ENCODE results near the gene FAHD2B.
A peak's percentile ranks its signal among the peaks of the same experiment; 100 is the strongest.
"Not testable (repeated sequence)": the region's sequence is repeated elsewhere in the genome, so short reads cannot be mapped to it uniquely, and the experiment has no call there.

The FAHD2B gene

GRCh38 chr2:97068074-97068473 lies 26.6 kb downstream of the FAHD2B start:
- Histone ChIP-seq H3K36me3 (ENCODE audit: control insufficient read depth, insufficient read depth, low read length) (no peaks in the 10 kb centered on the region), H3K27me3 (replicated peaks; ENCODE audit: control insufficient read depth, insufficient read depth, low read length) (no peaks in the 10 kb centered on the region), H3K4me3 (replicated peaks; ENCODE audit: low read depth, low read length) (no peak overlapping the region)
- no peak for DNase-seq (ENCODE audit: extremely low read depth, insufficient read length)
- TF ChIP-seq, protein P1, sequence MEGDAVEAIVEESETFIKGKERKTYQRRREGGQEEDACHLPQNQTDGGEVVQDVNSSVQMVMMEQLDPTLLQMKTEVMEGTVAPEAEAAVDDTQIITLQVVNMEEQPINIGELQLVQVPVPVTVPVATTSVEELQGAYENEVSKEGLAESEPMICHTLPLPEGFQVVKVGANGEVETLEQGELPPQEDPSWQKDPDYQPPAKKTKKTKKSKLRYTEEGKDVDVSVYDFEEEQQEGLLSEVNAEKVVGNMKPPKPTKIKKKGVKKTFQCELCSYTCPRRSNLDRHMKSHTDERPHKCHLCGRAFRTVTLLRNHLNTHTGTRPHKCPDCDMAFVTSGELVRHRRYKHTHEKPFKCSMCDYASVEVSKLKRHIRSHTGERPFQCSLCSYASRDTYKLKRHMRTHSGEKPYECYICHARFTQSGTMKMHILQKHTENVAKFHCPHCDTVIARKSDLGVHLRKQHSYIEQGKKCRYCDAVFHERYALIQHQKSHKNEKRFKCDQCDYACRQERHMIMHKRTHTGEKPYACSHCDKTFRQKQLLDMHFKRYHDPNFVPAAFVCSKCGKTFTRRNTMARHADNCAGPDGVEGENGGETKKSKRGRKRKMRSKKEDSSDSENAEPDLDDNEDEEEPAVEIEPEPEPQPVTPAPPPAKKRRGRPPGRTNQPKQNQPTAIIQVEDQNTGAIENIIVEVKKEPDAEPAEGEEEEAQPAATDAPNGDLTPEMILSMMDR (IDR thresholded peaks at IDR 0.05; ENCODE audit: insufficient read depth, low read length, poor library complexity, severe bottlenecking) = no peak

- Histone ChIP-seq H3K4me3 (replicated peaks; ENCODE audit: low read depth, low read length) (no peak overlapping the region), H3K36me3 (ENCODE audit: control insufficient read depth, insufficient read depth, low read length) (no peaks in the 10 kb centered on the region)
Observed at GRCh38 chr2:97067279-97068004, 27.2 kb downstream of the FAHD2B start.

GRCh38 chr2:97066030-97066429 lies 28.7 kb downstream of the FAHD2B start:
- not testable (repeated sequence) for H3K27me3 ChIP-seq (replicated peaks; ENCODE audit: control insufficient read depth, insufficient read depth, low read length); H3K4me3 ChIP-seq (replicated peaks; ENCODE audit: low read depth, low read length); DNase-seq (ENCODE audit: extremely low read depth, insufficient read length); H3K36me3 ChIP-seq (ENCODE audit: control insufficient read depth, insufficient read depth, low read length)

More at GRCh38 chr2:97067279-97068004, 27.2 kb downstream of the FAHD2B start:
- H3K27me3 ChIP-seq (replicated peaks; ENCODE audit: control insufficient read depth, insufficient read depth, low read length) = no peaks in the 10 kb centered on the region
- DNase-seq (ENCODE audit: extremely low read depth, insufficient read length) = no peak
- TF ChIP-seq, protein P1 (IDR thresholded peaks at IDR 0.05; ENCODE audit: insufficient read depth, low read length, poor library complexity, severe bottlenecking) = no peak

GRCh38 chr2:97062020-97062419 lies 32.7 kb downstream of the FAHD2B start:
- DNase-seq (ENCODE audit: extremely low read depth, insufficient read length); H3K4me3 ChIP-seq (replicated peaks; ENCODE audit: low read depth, low read length); H3K36me3 ChIP-seq (ENCODE audit: control insufficient read depth, insufficient read depth, low read length); H3K27me3 ChIP-seq (replicated peaks; ENCODE audit: control insufficient read depth, insufficient read depth, low read length): not testable (repeated sequence)

DNA sequence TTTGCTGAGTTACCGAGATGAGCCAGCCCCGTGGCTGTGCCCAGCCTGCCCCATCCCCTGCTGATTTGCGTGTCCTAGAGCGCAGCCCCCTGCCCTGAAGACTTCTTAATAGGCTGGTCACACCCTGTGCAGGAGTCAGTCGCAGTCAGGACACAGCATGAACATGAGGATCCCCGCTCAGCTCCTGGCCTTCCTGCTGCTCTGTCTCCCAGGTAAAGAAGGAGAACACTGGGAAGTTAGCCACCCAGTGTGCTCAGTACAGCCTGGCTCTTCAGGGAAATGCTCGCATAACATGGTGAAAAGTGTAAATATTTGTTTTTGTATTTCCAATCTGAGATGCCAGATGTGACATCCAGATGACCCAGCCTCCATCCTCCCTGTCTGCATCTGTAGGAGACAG lies 34.9 kb downstream of the FAHD2B start:
- not testable (repeated sequence) for H3K4me3 ChIP-seq (replicated peaks; ENCODE audit: low read depth, low read length); H3K36me3 ChIP-seq (ENCODE audit: control insufficient read depth, insufficient read depth, low read length); DNase-seq (ENCODE audit: extremely low read depth, insufficient read length); H3K27me3 ChIP-seq (replicated peaks; ENCODE audit: control insufficient read depth, insufficient read depth, low read length)

- H3K27me3 ChIP-seq (replicated peaks; ENCODE audit: control insufficient read depth, insufficient read depth, low read length); H3K36me3 ChIP-seq (ENCODE audit: control insufficient read depth, insufficient read depth, low read length); DNase-seq (ENCODE audit: extremely low read depth, insufficient read length); H3K4me3 ChIP-seq (replicated peaks; ENCODE audit: low read depth, low read length): not testable (repeated sequence)
Observed at GRCh38 chr2:97056150-97056549, 38.5 kb downstream of the FAHD2B start.

- H3K27me3 ChIP-seq (replicated peaks; ENCODE audit: control insufficient read depth, insufficient read depth, low read length); DNase-seq (ENCODE audit: extremely low read depth, insufficient read length); H3K36me3 ChIP-seq (ENCODE audit: control insufficient read depth, insufficient read depth, low read length); H3K4me3 ChIP-seq (replicated peaks; ENCODE audit: low read depth, low read length): not testable (repeated sequence)
Observed at GRCh38 chr2:97050032-97050431, 44.6 kb downstream of the FAHD2B start.

DNA sequence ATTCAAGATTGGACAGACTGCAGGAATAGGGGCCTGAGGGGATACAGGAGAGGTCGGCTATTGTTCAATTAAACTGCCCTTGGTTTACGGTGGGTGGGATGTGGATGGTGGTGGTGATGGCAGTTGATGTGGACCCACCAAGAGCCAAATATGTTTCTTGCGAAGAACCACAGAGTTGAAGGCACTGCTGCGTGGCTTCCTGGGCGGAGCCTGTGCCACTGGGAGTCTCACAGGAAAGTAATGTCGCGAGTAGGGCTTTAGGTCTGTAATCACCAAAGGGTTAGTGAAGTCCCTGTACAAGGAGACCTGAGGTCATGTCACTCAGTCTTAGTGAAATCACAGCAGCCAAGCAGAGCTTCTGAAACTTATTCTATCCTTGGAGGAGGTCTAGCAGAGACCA lies 46.2 kb downstream of the FAHD2B start:
- not testable (repeated sequence) for H3K4me3 ChIP-seq (replicated peaks; ENCODE audit: low read depth, low read length); H3K36me3 ChIP-seq (ENCODE audit: control insufficient read depth, insufficient read depth, low read length); H3K27me3 ChIP-seq (replicated peaks; ENCODE audit: control insufficient read depth, insufficient read depth, low read length)
- DNase-seq (ENCODE audit: extremely low read depth, insufficient read length) = peak; percentile 28

GRCh38 chr2:97046676-97047075 lies 48.0 kb downstream of the FAHD2B start:
- DNase-seq (ENCODE audit: extremely low read depth, insufficient read length); H3K4me3 ChIP-seq (replicated peaks; ENCODE audit: low read depth, low read length); H3K36me3 ChIP-seq (ENCODE audit: control insufficient read depth, insufficient read depth, low read length); H3K27me3 ChIP-seq (replicated peaks; ENCODE audit: control insufficient read depth, insufficient read depth, low read length): not testable (repeated sequence)

DNA sequence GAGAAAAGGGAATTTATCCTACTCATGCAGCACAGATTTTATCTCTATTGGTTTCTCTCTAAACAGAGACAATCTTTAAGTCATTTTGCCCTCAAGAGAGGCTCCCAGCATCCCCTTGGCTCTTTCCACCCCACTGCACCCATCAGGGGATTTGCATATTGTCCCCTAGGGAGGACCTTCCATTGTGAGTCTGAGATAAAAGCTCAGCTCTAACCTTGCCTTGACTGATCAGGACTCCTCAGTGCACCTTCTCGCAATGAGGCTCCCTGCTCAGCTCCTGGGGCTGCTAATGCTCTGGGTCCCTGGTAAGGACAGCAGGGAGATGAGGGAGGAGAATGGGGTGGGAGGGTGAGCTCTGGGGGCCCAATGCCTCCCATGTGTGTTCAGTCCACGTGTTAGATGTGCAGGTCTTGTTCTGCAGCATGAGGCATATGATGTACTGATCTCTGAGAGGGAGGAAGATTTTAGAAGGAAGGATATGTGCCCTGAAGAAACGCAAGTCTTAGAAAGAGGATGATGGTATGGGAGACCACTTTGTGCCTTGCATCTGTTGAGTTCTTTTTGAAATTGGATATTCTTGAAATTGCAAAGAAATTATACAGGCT lies 48.7 kb downstream of the FAHD2B start:
- H3K27me3 ChIP-seq (replicated peaks; ENCODE audit: control insufficient read depth, insufficient read depth, low read length); H3K4me3 ChIP-seq (replicated peaks; ENCODE audit: low read depth, low read length); H3K36me3 ChIP-seq (ENCODE audit: control insufficient read depth, insufficient read depth, low read length): not testable (repeated sequence)
- peak; percentile 31 for DNase-seq (ENCODE audit: extremely low read depth, insufficient read length)

All from GM06990 (cell line).